OCI-M1 (cell line): Measurements from ENCODE around the gene PHLPP1.
A peak's percentile ranks its signal among the peaks of the same experiment; 100 is the strongest.

Experiments used
- DNase-seq: peaks from one replicate; lab custom pipeline; 2025; lab: John Stamatoyannopoulos, UW

The PHLPP1 gene

DNA sequence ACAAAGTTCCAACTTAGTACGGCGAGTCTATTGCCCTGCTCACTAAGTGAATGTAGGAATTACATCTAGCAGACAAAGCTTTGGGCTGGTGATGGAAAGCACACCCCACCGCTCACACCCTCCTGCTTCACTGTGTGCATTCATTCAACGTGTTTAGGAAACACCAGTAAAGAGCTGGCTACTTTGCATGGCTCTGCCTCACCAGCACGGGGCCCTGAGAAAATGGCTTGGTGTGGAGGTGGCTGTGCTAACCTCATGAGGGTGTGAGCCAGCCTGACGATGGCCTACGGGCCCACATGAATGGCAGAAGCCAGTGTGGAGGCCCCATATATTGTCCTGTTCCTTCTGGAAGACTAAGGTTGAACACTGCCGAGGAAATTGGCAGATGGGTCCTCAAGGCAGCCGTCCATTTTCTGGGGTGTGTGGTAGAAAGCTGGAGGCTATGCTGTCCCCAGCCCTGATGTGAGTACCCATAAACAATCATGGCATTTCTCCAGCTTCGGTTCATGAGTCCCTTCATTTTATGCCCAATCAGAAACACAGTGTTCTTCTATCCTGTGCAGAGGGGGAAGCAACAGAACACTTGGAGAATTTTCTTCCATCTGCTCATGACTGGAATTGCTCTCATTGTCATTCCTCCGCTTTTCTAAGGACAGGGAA lies 269.4 kb downstream of the PHLPP1 start:
- DNase-seq, result no peak

DNA sequence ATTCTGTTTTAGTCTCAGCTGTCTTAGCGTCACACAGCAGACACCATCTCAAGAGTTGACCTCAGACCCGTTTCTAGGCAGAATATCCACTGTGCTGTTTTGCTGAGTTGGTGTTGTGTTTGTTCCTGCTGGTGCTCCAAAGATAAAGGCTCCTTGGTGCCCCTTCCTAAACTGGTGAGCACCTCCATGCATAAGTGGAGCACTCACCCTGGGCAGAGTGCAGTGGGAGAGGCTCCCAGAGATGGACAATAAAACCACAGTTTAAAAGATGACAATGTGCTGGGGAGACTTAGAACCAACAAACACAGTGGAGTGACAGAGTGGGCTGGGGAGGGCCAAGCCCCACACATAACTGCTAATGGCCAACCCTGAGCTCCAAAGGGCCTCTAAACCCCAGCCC lies 271.1 kb downstream of the PHLPP1 start:
- DNase-seq, result no peak

DNA sequence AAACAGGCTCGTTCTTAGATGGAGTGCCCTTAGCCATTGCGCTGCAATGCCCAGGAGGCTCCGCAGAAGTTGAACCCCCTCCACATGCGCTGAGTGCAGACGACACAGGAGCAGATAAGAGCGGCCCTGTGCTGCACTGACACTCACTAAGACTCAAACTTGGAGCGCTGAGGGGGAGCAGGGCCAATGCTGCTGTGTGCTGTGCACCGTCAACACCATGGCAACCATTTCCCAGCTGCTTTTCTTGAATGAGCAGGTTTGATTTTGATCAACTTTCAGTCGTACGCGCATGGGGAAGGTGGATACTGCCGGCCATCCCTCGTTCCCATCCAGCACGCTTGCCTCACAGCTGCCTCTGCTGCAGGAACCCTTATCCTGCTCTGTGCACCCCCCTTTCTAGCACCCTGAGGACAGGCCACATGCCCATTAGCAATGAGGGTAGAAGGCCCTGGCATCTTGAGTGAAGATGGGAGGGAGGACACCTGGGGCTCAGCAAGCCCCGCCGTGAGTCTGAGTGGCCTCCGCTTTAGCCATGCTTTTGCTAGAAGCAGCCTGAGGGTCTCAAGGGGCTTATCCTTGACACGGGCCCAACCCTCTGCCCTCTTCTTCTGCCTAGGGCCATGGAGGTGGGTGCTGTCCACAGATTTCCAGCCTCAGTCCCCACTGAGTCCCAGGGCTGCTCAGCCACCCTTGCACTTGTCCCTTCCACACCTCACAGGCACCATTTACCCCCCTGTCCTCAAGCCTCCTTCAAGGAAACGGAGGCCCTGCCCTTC lies 271.9 kb downstream of the PHLPP1 start:
- no peak for DNase-seq

- DNase-seq, result no peak
Observed at GRCh38 chr18:62987859-62988258, 272.5 kb downstream of the PHLPP1 start.

DNA sequence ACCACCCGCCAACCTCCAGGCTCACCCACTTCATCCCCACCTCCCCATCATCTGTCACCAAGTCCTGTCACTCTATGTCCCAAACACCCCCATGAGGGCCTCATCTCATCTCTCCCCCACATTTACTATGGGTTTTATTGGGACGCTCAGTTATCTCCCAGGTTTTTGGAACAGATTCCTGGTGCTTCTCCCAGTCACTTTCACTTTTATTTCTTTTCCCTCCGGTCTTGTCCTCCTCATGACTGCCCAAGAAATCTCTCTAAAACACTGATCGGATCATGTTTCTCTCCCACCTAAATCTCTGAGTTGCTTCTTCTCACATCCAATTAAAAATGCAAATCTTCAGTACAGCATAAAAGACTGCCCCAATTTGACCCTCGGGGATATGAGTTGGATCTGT lies 273.1 kb downstream of the PHLPP1 start:
- DNase-seq, result no peak

DNA sequence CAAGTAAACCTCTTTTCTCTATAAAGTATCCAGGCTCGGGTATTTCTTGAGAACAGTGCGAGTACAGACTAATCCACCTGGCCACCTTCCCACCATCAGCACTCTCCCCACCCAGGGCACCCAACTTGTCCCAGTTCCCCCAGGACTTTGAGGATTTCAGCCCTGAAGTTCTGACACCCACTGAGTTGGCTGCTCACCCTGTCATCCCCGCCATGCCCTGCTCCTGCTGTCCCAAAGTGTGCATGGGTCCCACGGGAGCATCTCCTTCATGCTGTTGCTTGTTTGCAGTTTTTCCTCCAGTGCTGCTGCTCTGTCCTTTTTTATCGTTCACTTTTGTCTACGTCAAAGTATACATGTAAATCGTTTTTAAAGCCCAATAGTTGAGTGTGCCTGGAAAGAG lies 273.9 kb downstream of the PHLPP1 start:
- DNase-seq, result no peak

DNA sequence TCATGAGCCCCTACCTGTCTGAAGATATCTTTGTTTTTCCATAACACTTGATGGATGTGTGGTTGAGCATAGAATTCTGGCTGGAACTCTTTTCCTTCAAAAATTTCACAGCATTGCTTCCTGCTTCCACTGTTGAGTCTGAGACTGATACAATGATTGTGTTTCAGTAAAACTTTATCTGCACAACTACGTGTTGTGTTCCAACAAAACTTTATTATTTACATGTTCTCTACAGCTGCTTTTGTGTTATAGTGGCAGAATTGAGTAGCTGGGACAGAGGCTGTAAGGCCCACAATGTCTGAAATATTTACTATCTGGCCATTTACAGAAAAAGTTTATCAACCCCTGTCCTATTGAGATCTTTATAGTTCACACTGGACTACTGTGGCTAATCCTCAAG lies 275.3 kb downstream of the PHLPP1 start:
- DNase-seq, result no peak

DNA sequence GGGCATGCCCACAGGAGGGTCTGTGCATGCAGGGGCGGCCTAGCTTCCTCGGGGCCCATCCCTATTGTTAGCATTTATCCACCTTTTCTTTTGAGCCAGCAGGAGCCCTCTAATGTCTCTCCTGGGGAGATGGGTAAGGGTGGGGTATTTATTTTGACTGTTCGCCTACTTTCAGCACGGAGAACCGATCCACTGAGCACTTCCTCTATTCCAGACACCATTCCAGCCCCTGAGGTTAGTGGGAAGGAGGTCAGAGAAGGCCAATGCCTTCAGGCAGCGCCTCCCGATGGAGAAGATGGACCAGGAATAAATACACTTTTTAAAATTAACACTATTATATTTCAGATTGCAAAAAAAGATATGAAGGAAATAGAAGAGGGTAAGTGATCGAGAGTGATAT lies 276.0 kb downstream of the PHLPP1 start:
- no peak for DNase-seq

DNA sequence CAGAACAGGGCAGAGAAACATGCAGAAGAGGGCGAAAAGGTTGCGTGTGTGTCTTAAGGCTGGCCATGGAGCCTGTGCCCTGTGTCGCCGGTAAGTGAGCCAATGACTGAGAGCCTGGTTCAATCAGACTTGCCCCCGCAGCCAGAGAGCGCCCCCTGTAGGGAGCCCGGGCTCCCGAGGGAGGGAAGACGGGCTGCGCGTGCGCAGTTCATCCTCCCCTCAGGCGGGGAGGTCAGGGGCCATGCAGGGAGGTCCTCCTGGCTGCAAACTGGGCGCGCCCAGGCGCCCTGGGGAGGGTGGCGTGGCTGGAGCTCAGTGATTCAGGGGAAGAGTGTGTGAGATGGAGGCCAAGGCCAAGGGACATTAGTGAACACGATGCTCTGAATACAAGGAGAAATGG lies 276.6 kb downstream of the PHLPP1 start:
- no peak for DNase-seq

DNA sequence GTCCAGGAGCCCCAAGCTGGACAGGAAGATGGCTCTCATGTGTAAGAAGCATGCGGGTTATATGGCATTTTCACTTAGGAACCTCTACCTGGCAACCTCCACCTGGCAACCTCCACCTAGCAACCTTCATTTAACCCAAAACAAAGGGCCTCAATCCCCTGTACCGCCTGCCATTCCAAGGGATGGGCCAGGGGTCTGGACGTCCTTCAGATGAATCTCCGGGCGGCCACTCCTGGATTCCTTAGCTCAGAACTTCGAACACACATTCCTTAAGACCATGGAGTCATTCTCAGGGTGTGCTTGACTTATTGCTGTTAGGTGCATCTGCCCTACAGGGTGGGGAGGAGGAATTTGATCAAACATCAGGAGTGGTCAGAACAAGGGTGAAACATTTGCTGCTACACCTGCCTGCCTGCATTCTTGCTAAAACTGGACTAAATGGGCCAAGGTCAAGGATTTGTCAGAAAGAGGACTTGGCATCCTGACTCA lies 277.6 kb downstream of the PHLPP1 start:
- DNase-seq, result no peak

- peak; percentile 50 for DNase-seq
Observed at GRCh38 chr18:62996566-62996965, 281.2 kb downstream of the PHLPP1 start.

DNA sequence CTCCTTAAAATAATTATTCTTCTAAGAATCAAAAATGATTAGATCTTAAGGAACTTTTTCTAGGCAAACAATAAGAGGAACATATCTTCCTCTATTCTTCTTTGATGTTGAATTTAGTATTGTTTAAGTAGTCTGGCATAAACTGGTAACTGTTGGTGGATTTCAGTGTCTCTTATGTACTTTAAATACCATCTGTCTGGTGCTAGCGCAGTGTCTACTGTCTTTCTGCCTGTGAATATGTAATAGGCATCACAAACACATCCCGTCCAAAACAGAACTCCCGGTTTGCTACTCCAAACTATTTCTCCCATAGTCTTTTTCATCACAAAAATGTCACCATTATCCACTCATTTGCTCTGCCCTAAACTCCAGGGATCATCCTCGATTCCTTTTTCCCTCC lies 281.7 kb downstream of the PHLPP1 start:
- DNase-seq, result no peak

GRCh38 chr18:62998443-62998842 lies 283.1 kb downstream of the PHLPP1 start:
- DNase-seq, result no peak

- DNase-seq, result no peak
Observed at GRCh38 chr18:62999392-62999791, 284.1 kb downstream of the PHLPP1 start.

DNA sequence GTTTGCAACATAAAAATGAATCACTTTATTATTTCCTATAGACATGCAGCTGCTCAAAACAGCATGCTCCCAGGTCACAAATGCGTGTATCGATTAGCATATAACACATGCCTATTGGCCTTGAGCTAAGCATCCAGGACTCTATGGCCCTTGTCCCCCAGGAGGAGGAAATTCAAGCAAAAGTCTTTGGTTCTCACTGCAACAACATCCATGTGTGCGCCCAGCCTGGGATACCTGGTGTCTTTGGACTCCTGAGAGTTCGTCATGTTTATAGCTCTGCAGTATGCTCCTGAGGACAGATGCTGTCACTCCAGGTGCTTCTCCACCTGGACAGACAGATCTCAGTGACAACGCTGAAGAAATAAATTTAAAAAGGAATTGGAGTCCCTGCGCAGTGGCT lies 284.6 kb downstream of the PHLPP1 start:
- no peak for DNase-seq

- no peak for DNase-seq
Observed at GRCh38 chr18:63000839-63001238, 285.5 kb downstream of the PHLPP1 start.

DNA sequence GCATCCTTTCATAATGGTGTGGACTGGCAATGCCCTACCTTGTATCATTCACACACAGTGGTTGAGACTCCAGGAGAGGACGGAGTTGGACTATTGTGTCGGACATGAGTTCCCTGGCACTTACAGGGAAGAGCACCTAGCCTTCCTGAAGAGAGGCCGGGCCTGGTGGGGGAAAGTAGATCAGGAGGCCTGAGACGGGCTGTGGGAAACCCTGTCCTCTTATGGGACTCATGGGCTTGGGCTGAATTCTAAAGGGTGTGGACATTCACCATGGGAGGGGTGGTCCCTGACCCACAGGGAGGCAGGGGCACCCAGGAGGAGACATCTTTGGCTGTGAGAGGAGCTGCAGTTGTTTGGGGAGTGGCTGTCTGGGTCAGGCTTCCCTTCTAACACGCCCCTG lies 286.5 kb downstream of the PHLPP1 start:
- no peak for DNase-seq

- no peak for DNase-seq
Observed at GRCh38 chr18:63002305-63002704, 287.0 kb downstream of the PHLPP1 start.

DNA sequence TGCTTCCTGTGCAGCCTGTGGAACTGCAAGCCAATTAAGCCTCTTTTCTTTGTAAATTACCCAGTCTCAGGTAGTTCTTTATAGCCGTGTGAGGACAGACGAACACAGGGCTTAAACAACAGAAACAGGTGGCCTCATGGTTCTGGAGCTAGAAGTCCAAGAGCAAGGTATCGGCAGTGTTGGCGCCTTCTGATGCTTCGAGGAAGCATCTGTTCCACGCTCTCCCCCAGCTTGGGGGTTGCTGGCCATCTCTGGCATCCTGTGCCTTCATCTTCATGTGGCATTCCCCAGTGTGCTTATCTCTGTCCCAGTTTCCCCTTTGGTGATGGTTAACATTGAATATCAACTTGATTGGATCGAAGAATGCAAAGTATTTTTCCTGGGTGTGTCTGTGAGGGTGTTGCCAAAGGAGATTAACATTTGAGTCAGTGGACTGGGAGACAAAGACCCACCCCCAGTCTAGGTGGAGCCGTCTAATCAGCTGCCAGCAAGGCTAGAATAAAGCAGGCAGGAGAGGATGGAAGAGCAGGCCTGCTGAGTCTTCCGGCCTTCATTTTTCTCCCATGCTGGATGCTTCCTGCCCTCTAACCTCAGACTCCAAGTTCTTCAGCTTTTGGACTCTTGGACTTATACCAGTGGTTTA lies 287.6 kb downstream of the PHLPP1 start:
- DNase-seq, result no peak

- no peak for DNase-seq
Observed at GRCh38 chr18:63003899-63004298, 288.6 kb downstream of the PHLPP1 start.

GRCh38 chr18:63004466-63005089 lies 289.2 kb downstream of the PHLPP1 start:
- DNase-seq, result peak; percentile 11

GRCh38 chr18:63005306-63005705 lies 290.0 kb downstream of the PHLPP1 start:
- no peak for DNase-seq

DNA sequence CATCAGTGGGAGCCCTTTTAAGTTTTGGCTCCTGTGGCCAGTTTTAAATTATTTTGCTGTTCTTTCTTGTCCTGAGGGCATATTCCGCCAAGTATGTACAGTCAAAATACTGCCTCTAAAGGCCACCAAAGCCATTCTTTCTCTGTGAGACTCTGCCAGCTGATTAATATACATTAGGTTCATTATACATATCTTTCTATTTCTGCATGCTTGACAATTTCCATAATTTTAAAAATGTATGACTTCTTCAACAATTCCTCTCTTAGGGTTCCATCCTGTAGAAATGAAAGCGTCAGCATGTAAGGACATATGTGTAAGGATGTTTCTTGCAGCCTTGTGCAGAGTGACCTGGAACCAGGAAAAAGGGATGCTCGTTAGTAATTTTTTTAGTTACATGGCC lies 291.9 kb downstream of the PHLPP1 start:
- DNase-seq, result no peak
